K562 (cell line): ENCODE data around the gene OCA2. TPM values are rescaled to one million over a fixed set of nuclear protein-coding genes. Genes with fewer than 3 reads are reported as not detected.
A peak's percentile ranks its signal among the peaks of the same experiment; 100 is the strongest.

ENCODE experiments used
- ATAC-seq: fragments of 200-7000 bp; cut with Tn5 transposase; 3 replicates; pipeline ENCODE4 v1.9.1; 2020; ENCODE audit warnings: moderate library complexity
- BruUV-seq: library from RNA; stranded (reverse); fragments of 400-500 nt; replicated peaks from 2 replicates; lab custom pipeline; 2021; lab: Mats Ljungman, UMichigan
- CTCF ChIA-PET: fragments of 300-600 bp; formaldehyde crosslinking; extraction: SDS; loops from one replicate; lab custom pipeline; 2021; ENCODE audit warnings: low intra/inter-chr PET ratio; lab: Yijun Ruan, JAX
- POLR2A ChIA-PET: fragments of 300-600, 350-650 bp; sonication (Branson Sonifier 250); formaldehyde crosslinking; extraction: SDS; loops from one replicate; lab custom pipeline; 2021; ENCODE audit warnings: antibody characterized with exemption, inconsistent platforms; lab: Yijun Ruan, JAX
- DNase-seq, 4 experiments: peaks; one replicate each; pipeline versions ENCODE4 v3.0.0 to v3.0.0-alpha.2; 2011 to 2018; ENCODE audit warnings: low spot score in 3 of 4, mixed read lengths in 3 of 4; ENCODE audit errors: extremely low read depth in 1 of 4
- FAIRE-seq: peaks from 2 replicates; lab custom pipeline; 2011; peaks lifted over from hg19 to GRCh38; lab: Jason Lieb, UNC
- H2AFZ ChIP-seq: 2 replicates; pipeline ENCODE4 v1.6.0; 2011; ENCODE audit warnings: low read depth, low read length, control low read depth, inconsistent platforms
- H3K27ac ChIP-seq: fragments of 200-600 bp; 3 replicates; pipeline ENCODE4 v1.8.0; 2011; ENCODE audit warnings: low read depth, mild to moderate bottlenecking, control low read depth, inconsistent platforms, low read length, moderate library complexity, mixed read lengths; ENCODE audit errors: extremely low read depth
- H3K27me3 ChIP-seq, 2 experiments: fragments of 300-600 bp in 1 of 2; 2 replicates in 1 of 2; 3 replicates in 1 of 2; pipeline versions ENCODE4 v1.6.0 to v1.8.0; 2011; ENCODE audit warnings: inconsistent platforms in 2 of 2, low read length in 2 of 2, mild to moderate bottlenecking in 1 of 2, mixed read lengths in 1 of 2, moderate library complexity in 1 of 2; ENCODE audit not compliant: control insufficient read depth in 2 of 2, insufficient read depth in 2 of 2
- H3K36me3 ChIP-seq: fragments of 300-600 bp; 3 replicates; pipeline ENCODE4 v1.8.0; 2011; ENCODE audit warnings: mild to moderate bottlenecking, low read length, inconsistent platforms; ENCODE audit not compliant: control insufficient read depth, insufficient read depth
- H3K4me1 ChIP-seq, 2 experiments: fragments of 200-600 bp in 1 of 2; replicated peaks in 1 of 2; 2 replicates in 1 of 2; 3 replicates in 1 of 2; pipeline versions ENCODE4 v1.5.1 to v1.8.0; 2011; ENCODE audit warnings: inconsistent platforms in 2 of 2, low read length in 2 of 2, mild to moderate bottlenecking in 1 of 2, mixed read lengths in 1 of 2, moderate library complexity in 1 of 2; ENCODE audit not compliant: control insufficient read depth in 2 of 2, insufficient read depth in 2 of 2
- H3K4me2 ChIP-seq: 2 replicates; pipeline ENCODE4 v1.6.1; 2011; ENCODE audit warnings: low read length, control low read depth, inconsistent platforms, mixed read lengths; ENCODE audit not compliant: insufficient read depth
- H3K4me3 ChIP-seq: fragments of 200-600 bp; sonication (generic), shearing (Covaris generic); 2 replicates; pipeline ENCODE4 v1.5.1; 2016; ENCODE audit warnings: control low read depth, inconsistent platforms
- H3K79me2 ChIP-seq: fragments of 200-600 bp; 3 replicates; pipeline ENCODE4 v1.8.0; 2011; ENCODE audit warnings: low read length, inconsistent platforms; ENCODE audit not compliant: control insufficient read depth, insufficient read depth
- H3K9ac ChIP-seq, 2 experiments: 2 replicates each; pipeline versions ENCODE4 v1.6.0 to v1.6.1; 2011; ENCODE audit warnings: low read depth in 2 of 2, low read length in 2 of 2, control low read depth in 1 of 2, inconsistent platforms in 1 of 2, mild to moderate bottlenecking in 1 of 2, mixed read lengths in 1 of 2; ENCODE audit not compliant: insufficient read depth in 1 of 2
- H3K9me1 ChIP-seq: one replicate; pipeline ENCODE4 v1.6.0; 2011; ENCODE audit warnings: inconsistent platforms, mild to moderate bottlenecking, low read length, moderate library complexity; ENCODE audit not compliant: control insufficient read depth, insufficient read depth
- H3K9me3 ChIP-seq: replicated peaks from 2 replicates; pipeline ENCODE4 v1.5.1; 2011; ENCODE audit warnings: low read depth, low read length, inconsistent platforms; ENCODE audit not compliant: control insufficient read depth, insufficient read depth
- H4K20me1 ChIP-seq: replicated peaks from 2 replicates; pipeline ENCODE4 v1.6.1; 2011; ENCODE audit warnings: low read length, inconsistent platforms, mixed read lengths; ENCODE audit not compliant: control insufficient read depth, insufficient read depth
- HMG20B ChIP-seq: fragments of 250-450 bp; sonication (Bioruptor Pico); IDR thresholded peaks from 2 replicates; pipeline ENCODE4 v1.5.0; 2021; ENCODE audit warnings: mild to moderate bottlenecking
- LARP7 ChIP-seq: fragments of 450-650 bp; IDR thresholded peaks from 2 replicates; pipeline ENCODE4 v1.6.1; 2016
- SUPT5H ChIP-seq: fragments of 450-650 bp; IDR thresholded peaks from 2 replicates; pipeline ENCODE4 v1.6.1; 2016
- WGBS: fragments of 100-300 bp; shearing (Covaris generic); methylation state at CpG from one replicate; pipeline ENCODE4 v1.1.6; 2016; ENCODE audit warnings: low coverage, mixed read lengths; ENCODE audit not compliant: insufficient coverage; ENCODE audit errors: missing lambda C conversion rate; 5-methylcytosine and 5-hydroxymethylcytosine counted together
- in situ Hi-C: fragments of 300-500 bp; cut with MboI; formaldehyde crosslinking; loops from 4 replicates; pipeline ENCODE4 v1.15.0; 2018; ENCODE audit warnings: inconsistent platforms, mixed read lengths
- intact Hi-C: fragments of 100-400 bp; cut with micrococcal nuclease; formaldehyde crosslinking; loops from 2 replicates; pipeline ENCODE4 v1.14.2; 2022
- polyA plus RNA-seq, 8 experiments: library from polyadenylated mRNA; depleted of rRNA in 4 of 8; stranded (reverse) in 5 of 8; unstranded in 3 of 8; fragments of >200 nt; fragmentation: Nextera tagmentation in 2 of 8; fragmentation: Illumina TruSeq in 1 of 8; extraction: Ambion mirVana in 2 of 8; extraction: Trizol in 1 of 8; gene quantifications; 2 replicates each; pipeline versions ENCODE4 v1.2.1 to v1.2.3, GENCODE V29; 2011 to 2014; ENCODE audit warnings: inconsistent platforms in 1 of 8, missing spikeins in 1 of 8
- total RNA-seq, 7 experiments: library from RNA; depleted of rRNA in 6 of 7; stranded (reverse); fragments of >200 nt in 6 of 7; fragmentation: Illumina TruSeq in 2 of 7; extraction: Trizol in 2 of 7; gene quantifications; 2 replicates each; pipeline versions ENCODE4 v1.2.1 to v1.2.3, GENCODE V29; 2011 to 2021; ENCODE audit warnings: low replicate concordance in 1 of 7
- TF ChIP-seq, protein P1 (sequence below): fragments of 250-450 bp; sonication (Bioruptor Pico); IDR thresholded peaks from 2 replicates; pipeline ENCODE4 v1.5.0; 2021; ENCODE audit warnings: mild to moderate bottlenecking, borderline replicate concordance

The OCA2 gene
- total and polyA plus RNA-seq, 9 of the 15 experiments (the other 6 are each of a cell fraction or from before 2014, with no cell fraction given): 0.07 to 0.59 (median 0.17) TPM; not detected in 1

DNA sequence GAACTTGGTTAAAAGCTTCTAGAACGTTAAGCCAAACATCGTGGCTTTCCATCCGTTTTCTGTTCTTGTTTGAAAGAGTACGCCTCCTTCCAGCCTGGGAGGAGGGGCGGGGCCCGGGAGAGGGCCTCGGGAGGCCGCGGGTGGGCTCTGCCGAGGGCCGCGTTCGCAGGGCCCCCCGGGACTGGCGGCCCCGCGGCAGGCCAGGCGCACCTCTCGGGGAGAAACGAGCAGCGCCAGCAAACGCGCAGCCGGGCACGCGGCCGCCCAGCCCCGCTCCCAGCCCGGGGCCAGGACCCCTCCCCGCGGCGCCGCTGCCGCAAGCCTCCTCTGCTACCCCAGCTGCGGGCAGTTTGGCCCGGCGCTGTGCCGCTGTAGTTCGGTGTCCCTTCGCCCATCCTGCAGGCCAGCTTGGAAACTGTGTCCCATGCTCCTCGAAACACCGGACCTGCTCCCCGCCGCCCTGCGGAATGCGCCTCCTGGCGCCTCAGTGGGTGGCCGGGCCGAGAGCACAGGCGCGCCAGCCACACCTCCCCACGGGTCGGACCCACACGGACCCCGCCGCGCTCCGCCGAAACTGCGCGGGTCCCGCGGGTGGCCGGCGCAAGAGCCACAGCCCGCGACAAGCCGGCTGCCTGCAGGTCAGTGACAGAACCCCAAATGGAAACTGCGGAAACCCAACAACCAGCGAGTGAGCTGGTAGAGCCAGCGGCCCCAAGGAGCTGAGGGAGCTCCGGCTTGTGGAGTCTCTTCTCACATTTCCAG, 2.3 kb downstream of the OCA2 start:
- Histone ChIP-seq H3K4me1 (peaks cover 18 to 54% of the 10 kb centered on the region in 2 experiments; a peak in 4 of 5 replicates), H3K27me3 (peaks cover 0 to 7% of the 10 kb centered on the region in 2 experiments; a peak in 3 of 5 replicates), H3K27ac (no peak overlapping the region), H4K20me1 (no peaks in the 10 kb centered on the region), H3K36me3 (no peaks in the 10 kb centered on the region), H3K9me3 (peaks cover 3% of the 10 kb centered on the region; the same call in 1 of the 2 replicates), H3K79me2 (no peaks in the 10 kb centered on the region), H3K4me2 (peak overlapping the region; percentile 87), H3K9ac (peak overlapping the region; percentile 10 to 85; a peak in 3 of 4 replicates), H2AFZ (peak overlapping the region; percentile 80), H3K4me3 (peak overlapping the region; percentile 42), H3K9me1 (no peaks in the 10 kb centered on the region)
- TF ChIP-seq LARP7: no peak
- TF ChIP-seq SUPT5H: no peak
- TF ChIP-seq HMG20B (CRISPR knock-in tag): no peak
- TF ChIP-seq, protein P1, sequence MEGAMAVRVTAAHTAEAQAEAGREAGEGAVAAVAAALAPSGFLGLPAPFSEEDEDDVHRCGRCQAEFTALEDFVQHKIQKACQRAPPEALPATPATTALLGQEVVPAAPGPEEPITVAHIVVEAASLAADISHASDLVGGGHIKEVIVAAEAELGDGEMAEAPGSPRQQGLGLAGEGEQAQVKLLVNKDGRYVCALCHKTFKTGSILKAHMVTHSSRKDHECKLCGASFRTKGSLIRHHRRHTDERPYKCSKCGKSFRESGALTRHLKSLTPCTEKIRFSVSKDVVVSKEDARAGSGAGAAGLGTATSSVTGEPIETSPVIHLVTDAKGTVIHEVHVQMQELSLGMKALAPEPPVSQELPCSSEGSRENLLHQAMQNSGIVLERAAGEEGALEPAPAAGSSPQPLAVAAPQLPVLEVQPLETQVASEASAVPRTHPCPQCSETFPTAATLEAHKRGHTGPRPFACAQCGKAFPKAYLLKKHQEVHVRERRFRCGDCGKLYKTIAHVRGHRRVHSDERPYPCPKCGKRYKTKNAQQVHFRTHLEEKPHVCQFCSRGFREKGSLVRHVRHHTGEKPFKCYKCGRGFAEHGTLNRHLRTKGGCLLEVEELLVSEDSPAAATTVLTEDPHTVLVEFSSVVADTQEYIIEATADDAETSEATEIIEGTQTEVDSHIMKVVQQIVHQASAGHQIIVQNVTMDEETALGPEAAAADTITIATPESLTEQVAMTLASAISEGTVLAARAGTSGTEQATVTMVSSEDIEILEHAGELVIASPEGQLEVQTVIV (CRISPR knock-in tag): no peak
- FAIRE-seq (no peak), ATAC-seq (no peak), DNase-seq (no peak)
- ChIA-PET POLR2A (interaction anchor here (0.7 kb wide), 1 partner anchor 742 kb away, joined by 3 read pairs; no protein-coding TSS in a partner anchor), CTCF (no interaction called here)
- in situ Hi-C loops: no loop called here
- WGBS: 45% methylated on average over 24 of the region's 72 CpGs
- no TSS peak for BruUV-seq
- intact Hi-C loops: no loop called here
